Endothelial cell of umbilical vein (primary cell): ENCODE data around the gene PLXNB1. TPM values are rescaled to one million over a fixed set of nuclear protein-coding genes. Genes with fewer than 3 reads are reported as not detected.

ENCODE experiments used
- BruUV-seq: library from RNA; stranded (reverse); fragments of 400-500 nt; replicated peaks from 2 replicates; lab custom pipeline; 2021; lab: Mats Ljungman, UMichigan
- CTCF ChIA-PET: fragments of 300-600, 350-600 bp; sonication (Branson Sonifier 250); formaldehyde crosslinking; loops from one replicate; lab custom pipeline; 2021; ENCODE audit warnings: antibody characterized with exemption, inconsistent platforms; lab: Charles Lee
- POLR2A ChIA-PET: fragments of 300-600, 350-600 bp; sonication (Branson Sonifier 250); formaldehyde crosslinking; loops from one replicate; lab custom pipeline; 2021; ENCODE audit warnings: antibody characterized with exemption, inconsistent platforms; lab: Charles Lee
- DNase-seq: peaks from one replicate; pipeline ENCODE4 v3.0.0-alpha.2; 2011; ENCODE audit warnings: low read depth, low spot score
- FAIRE-seq: peaks from 2 replicates; lab custom pipeline; 2011; peaks lifted over from hg19 to GRCh38; lab: Jason Lieb, UNC
- H2AFZ ChIP-seq: 2 replicates; pipeline ENCODE4 v1.6.0; 2012; ENCODE audit warnings: low read depth, low read length, control low read depth, inconsistent platforms
- H3K27ac ChIP-seq: 2 replicates; pipeline ENCODE4 v1.5.1; 2011; ENCODE audit warnings: low read depth, mild to moderate bottlenecking, control low read depth, low read length, moderate library complexity; ENCODE audit not compliant: insufficient read depth
- H3K27me3 ChIP-seq, 2 experiments: 2 replicates each; pipeline versions ENCODE4 v1.6.0 to v1.6.1; 2011; ENCODE audit warnings: low read length in 2 of 2, mixed read lengths in 1 of 2; ENCODE audit not compliant: control insufficient read depth in 2 of 2, insufficient read depth in 2 of 2
- H3K36me3 ChIP-seq, 2 experiments: 2 replicates in 1 of 2; 3 replicates in 1 of 2; pipeline ENCODE4 v1.5.1; 2011; ENCODE audit warnings: low read length in 2 of 2, mild to moderate bottlenecking in 1 of 2, moderate library complexity in 1 of 2; ENCODE audit not compliant: control insufficient read depth in 2 of 2, insufficient read depth in 2 of 2; ENCODE audit errors: extremely low read depth in 1 of 2
- H3K4me1 ChIP-seq: 3 replicates; pipeline ENCODE4 v1.5.1; 2011; ENCODE audit warnings: mild to moderate bottlenecking, low read length; ENCODE audit not compliant: control insufficient read depth, insufficient read depth; ENCODE audit errors: extremely low read depth
- H3K4me2 ChIP-seq: 2 replicates; pipeline ENCODE4 v1.6.1; 2011; ENCODE audit warnings: low read length, control low read depth, mixed read lengths; ENCODE audit not compliant: insufficient read depth
- H3K4me3 ChIP-seq, 3 experiments: fragments of 200-600 bp in 1 of 3; sonication (generic), shearing (Covaris generic) in 1 of 3; replicated peaks in 1 of 3; 2 replicates each; pipeline ENCODE4 v1.5.1; 2011 to 2016; ENCODE audit warnings: control low read depth in 3 of 3, low read length in 3 of 3, mild to moderate bottlenecking in 2 of 3, inconsistent platforms in 1 of 3, low read depth in 1 of 3, moderate library complexity in 1 of 3; ENCODE audit not compliant: insufficient read depth in 1 of 3
- H3K79me2 ChIP-seq: 2 replicates; pipeline ENCODE4 v1.6.0; 2012; ENCODE audit warnings: low read length, inconsistent platforms; ENCODE audit not compliant: control insufficient read depth, insufficient read depth
- H3K9ac ChIP-seq: replicated peaks from 2 replicates; pipeline ENCODE3; 2011; ENCODE audit warnings: low read length, control low read depth; ENCODE audit not compliant: insufficient read depth; ENCODE audit errors: extremely low read depth
- H3K9me1 ChIP-seq: replicated peaks from 3 replicates; pipeline ENCODE4 v1.6.0; 2011; ENCODE audit warnings: mild to moderate bottlenecking, low read length; ENCODE audit not compliant: control insufficient read depth, insufficient read depth; ENCODE audit errors: extremely low read depth
- H3K9me3 ChIP-seq: replicated peaks from 2 replicates; pipeline ENCODE4 v1.5.1; 2012; ENCODE audit warnings: low read length, inconsistent platforms; ENCODE audit not compliant: control insufficient read depth, insufficient read depth
- H4K20me1 ChIP-seq: replicated peaks from 2 replicates; pipeline ENCODE3; 2011; ENCODE audit warnings: mild to moderate bottlenecking, low read length; ENCODE audit not compliant: control insufficient read depth, insufficient read depth; ENCODE audit errors: extremely low read depth
- EZH2 ChIP-seq: IDR thresholded peaks from 2 replicates; pipeline ENCODE4 v1.6.1; 2012; ENCODE audit warnings: borderline replicate concordance, low read depth, mild to moderate bottlenecking, moderate library complexity, low read length, inconsistent platforms; ENCODE audit not compliant: severe bottlenecking
- FOS ChIP-seq: IDR thresholded peaks from 2 replicates; pipeline ENCODE4 v1.6.1; 2011; ENCODE audit warnings: mild to moderate bottlenecking, low read length, moderate library complexity, borderline replicate concordance; ENCODE audit not compliant: insufficient read depth
- GATA2 ChIP-seq: IDR thresholded peaks from 2 replicates; pipeline ENCODE4 v1.7.0; 2011; ENCODE audit warnings: low read depth, mild to moderate bottlenecking, moderate library complexity, mixed read lengths, low read length; ENCODE audit not compliant: insufficient read length, insufficient read depth
- JUN ChIP-seq: IDR thresholded peaks from 2 replicates; pipeline ENCODE4 v1.6.1; 2011; ENCODE audit warnings: borderline replicate concordance, low read depth; ENCODE audit not compliant: insufficient read length, insufficient read depth
- MAX ChIP-seq: IDR thresholded peaks from 2 replicates; pipeline ENCODE4 v1.6.1; 2011; ENCODE audit not compliant: insufficient read depth, insufficient read length
- MYC ChIP-seq: IDR thresholded peaks from one replicate; pipeline ENCODE4 v1.6.1; 2011; ENCODE audit warnings: mild to moderate bottlenecking, low read depth, low read length
- POLR2A ChIP-seq: IDR thresholded peaks from 2 replicates; pipeline ENCODE4 v1.6.1; 2012; ENCODE audit warnings: low read depth, mild to moderate bottlenecking, control low read depth, low read length
- POLR2AphosphoS5 ChIP-seq: IDR thresholded peaks from 2 replicates; pipeline ENCODE4 v1.6.1; 2012; ENCODE audit warnings: low read depth, mild to moderate bottlenecking, control low read depth, low read length, moderate library complexity; ENCODE audit not compliant: insufficient read depth
- dilution Hi-C: fragments of 300-500 bp; cut with MboI; formaldehyde crosslinking; loops from one replicate; pipeline ENCODE4 v1.15.0; 2019; ENCODE audit warnings: low sequenced_read_pairs; ENCODE audit not compliant: extremely low pct_ligation_motif_present
- intact Hi-C: fragments of 100-400 bp; cut with micrococcal nuclease; formaldehyde crosslinking; loops from one replicate; pipeline ENCODE4 v1.10.0; 2022
- polyA plus RNA-seq, 4 experiments: library from polyadenylated mRNA; depleted of rRNA in 3 of 4; stranded (reverse) in 3 of 4; unstranded in 1 of 4; fragments of >200 nt; gene quantifications; 2 replicates each; pipeline versions ENCODE4 v1.2.1 to v1.2.3, GENCODE V29; 2011 to 2012; ENCODE audit warnings: missing spikeins in 1 of 4
- total RNA-seq: library from RNA; stranded (reverse); gene quantifications from 2 replicates; pipeline ENCODE4 v1.2.3, GENCODE V29; 2021
- TF ChIP-seq, protein P1 (sequence below), 2 donors: IDR thresholded peaks; 1 replicate in 1 of 2; 2 replicates in 1 of 2; pipeline ENCODE4 v1.5.1; 2011; ENCODE audit warnings: low read length in 2 of 2, mild to moderate bottlenecking in 2 of 2, moderate library complexity in 2 of 2, control low read depth in 1 of 2, inconsistent platforms in 1 of 2, low read depth in 1 of 2; ENCODE audit not compliant: insufficient read depth in 1 of 2; ENCODE audit errors: extremely low read depth in 1 of 2

Gene PLXNB1
- total and polyA plus RNA-seq, 2 donors (not counting 3 experiments of a cell fraction or from before 2014, with no cell fraction given), result 43.1 to 45.2 TPM

DNA sequence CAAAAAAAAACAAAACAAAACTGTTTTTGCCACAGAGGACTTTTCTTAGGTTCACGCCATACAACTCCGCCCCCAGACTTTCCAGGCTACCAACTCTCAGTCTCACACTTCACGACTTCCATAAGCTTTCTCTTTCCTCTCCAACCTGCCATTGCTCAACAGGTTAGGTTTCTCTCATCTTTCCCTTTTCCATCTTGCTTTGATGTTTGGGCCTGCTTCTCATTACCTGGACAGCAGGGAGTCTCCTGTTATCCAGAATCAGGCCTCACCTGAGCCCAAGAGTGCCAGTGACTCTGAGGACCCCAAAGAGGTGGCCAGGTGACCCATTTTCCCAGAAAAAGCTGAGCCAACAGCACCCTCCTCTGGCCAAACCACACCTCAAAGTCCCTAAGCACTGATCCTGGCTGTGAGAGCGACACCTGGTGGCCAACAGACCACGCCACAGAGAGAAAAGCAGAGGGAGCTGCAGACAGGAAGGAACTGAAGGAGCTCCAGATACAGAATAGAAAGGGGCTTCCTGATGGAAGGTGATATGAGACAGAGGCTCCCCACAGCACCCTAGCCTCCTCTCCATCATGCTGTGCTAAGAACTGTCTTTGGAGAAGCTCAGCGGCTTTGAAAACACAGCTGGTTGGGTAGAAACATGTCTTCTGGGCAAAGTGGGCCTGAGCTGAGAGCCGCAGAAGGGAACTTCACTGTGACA lies 6.0 kb upstream of the PLXNB1 start:
- FAIRE-seq, result peak; percentile 94
- TF ChIP-seq, protein P1, sequence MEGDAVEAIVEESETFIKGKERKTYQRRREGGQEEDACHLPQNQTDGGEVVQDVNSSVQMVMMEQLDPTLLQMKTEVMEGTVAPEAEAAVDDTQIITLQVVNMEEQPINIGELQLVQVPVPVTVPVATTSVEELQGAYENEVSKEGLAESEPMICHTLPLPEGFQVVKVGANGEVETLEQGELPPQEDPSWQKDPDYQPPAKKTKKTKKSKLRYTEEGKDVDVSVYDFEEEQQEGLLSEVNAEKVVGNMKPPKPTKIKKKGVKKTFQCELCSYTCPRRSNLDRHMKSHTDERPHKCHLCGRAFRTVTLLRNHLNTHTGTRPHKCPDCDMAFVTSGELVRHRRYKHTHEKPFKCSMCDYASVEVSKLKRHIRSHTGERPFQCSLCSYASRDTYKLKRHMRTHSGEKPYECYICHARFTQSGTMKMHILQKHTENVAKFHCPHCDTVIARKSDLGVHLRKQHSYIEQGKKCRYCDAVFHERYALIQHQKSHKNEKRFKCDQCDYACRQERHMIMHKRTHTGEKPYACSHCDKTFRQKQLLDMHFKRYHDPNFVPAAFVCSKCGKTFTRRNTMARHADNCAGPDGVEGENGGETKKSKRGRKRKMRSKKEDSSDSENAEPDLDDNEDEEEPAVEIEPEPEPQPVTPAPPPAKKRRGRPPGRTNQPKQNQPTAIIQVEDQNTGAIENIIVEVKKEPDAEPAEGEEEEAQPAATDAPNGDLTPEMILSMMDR (IDR thresholded peaks at IDR 0.05; ENCODE audit: extremely low read depth in 1 of 2, insufficient read depth in 1 of 2, low read depth in 1 of 2, low read length in 2 of 2), result peak; percentile 100
- no peak for TF ChIP-seq MYC
- Histone ChIP-seq H3K79me2 (peaks cover 10% of the 10 kb centered on the region), H3K9me1 (no peaks in the 10 kb centered on the region), H4K20me1 (no peaks in the 10 kb centered on the region), H2AFZ (no peak overlapping the region), H3K4me2 (no peak overlapping the region), H3K4me1 (peaks cover 9% of the 10 kb centered on the region), H3K27ac (no peak overlapping the region), H3K36me3 (peaks cover 0 to 9% of the 10 kb centered on the region in 2 experiments), H3K9ac (no peak overlapping the region), H3K9me3 (no peaks in the 10 kb centered on the region), H3K27me3 (no peaks in the 10 kb centered on the region), H3K4me3 (no peak overlapping the region)
- no TSS peak for BruUV-seq
- POLR2A ChIA-PET, result interaction anchor here (0.5 to 1.5 kb wide), 4 partner anchors 11 to 423 kb away, joined by 3 to 7 read pairs (median 4); partner anchors contain the start of genes ATRIP and ZNF589
- intact Hi-C loops, result loop anchor here (1.0 kb wide), 4 partner anchors 35 to 242 kb away; no protein-coding TSS in a partner anchor
- DNase-seq, result peak; percentile 82
- CTCF ChIA-PET, result interaction anchor here (0.6 to 10.4 kb wide), 92 partner anchors 9 to 914 kb away, joined by 3 to 723 read pairs (median 6); partner anchors contain the start of genes ATRIP, CAMP, CDC25A and CELSR3
- dilution Hi-C loops, result no loop called here

DNA sequence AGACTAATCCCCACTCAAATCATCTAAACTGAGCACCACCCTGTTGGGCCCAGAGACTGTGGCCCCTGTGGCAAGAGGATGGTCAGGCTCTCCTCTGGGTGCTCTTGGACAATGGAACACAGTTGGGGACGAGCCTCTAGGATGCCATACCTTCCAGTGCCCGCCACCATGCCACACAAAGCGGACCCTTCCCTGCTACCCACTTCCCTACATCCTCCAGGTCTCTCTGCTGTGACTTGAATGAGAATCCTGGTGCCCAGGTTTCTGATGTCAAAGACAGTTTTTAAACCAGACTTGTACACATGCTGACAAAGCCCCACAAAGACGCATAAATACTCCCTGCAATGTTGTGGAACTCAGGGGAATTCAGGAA lies 5.3 kb upstream of the PLXNB1 start:
- no peak for DNase-seq
- dilution Hi-C loops (no loop called here), intact Hi-C loops (no loop called here)
- no peak for FAIRE-seq
- Histone ChIP-seq H3K9me1 (no peaks in the 10 kb centered on the region), H3K36me3 (peaks cover 0 to 9% of the 10 kb centered on the region in 2 experiments), H3K79me2 (peaks cover 3% of the 10 kb centered on the region), H3K27me3 (no peaks in the 10 kb centered on the region), H3K27ac (no peak overlapping the region), H3K9me3 (no peaks in the 10 kb centered on the region), H3K4me1 (peaks cover 9% of the 10 kb centered on the region), H4K20me1 (no peaks in the 10 kb centered on the region), H3K9ac (no peak overlapping the region), H3K4me3 (no peak overlapping the region), H2AFZ (no peak overlapping the region), H3K4me2 (no peak overlapping the region)
- ChIA-PET CTCF (interaction anchor here (0.8 to 10.4 kb wide), 40 partner anchors 9 to 278 kb away, joined by 3 to 723 read pairs (median 22); partner anchors contain the start of genes ATRIP, CAMP, CDC25A and NME6), POLR2A (interaction anchor here (1.5 kb wide), 1 partner anchor 34 kb away, joined by 7 read pairs; no protein-coding TSS in a partner anchor)
- no peak for TF ChIP-seq JUN
- TF ChIP-seq FOS, result no peak
- TF ChIP-seq POLR2AphosphoS5, result no peak
- TF ChIP-seq, protein P1 (IDR thresholded peaks at IDR 0.05; ENCODE audit: extremely low read depth in 1 of 2, insufficient read depth in 1 of 2, low read depth in 1 of 2, low read length in 2 of 2), result no peak
- no peak for TF ChIP-seq MYC
- no peak for TF ChIP-seq EZH2
- TF ChIP-seq POLR2A, result no peak
- no peak for TF ChIP-seq GATA2
- TF ChIP-seq MAX, result no peak
- no TSS peak for BruUV-seq
